ENCODE data around the gene IFT88.

The IFT88 gene

DNA sequence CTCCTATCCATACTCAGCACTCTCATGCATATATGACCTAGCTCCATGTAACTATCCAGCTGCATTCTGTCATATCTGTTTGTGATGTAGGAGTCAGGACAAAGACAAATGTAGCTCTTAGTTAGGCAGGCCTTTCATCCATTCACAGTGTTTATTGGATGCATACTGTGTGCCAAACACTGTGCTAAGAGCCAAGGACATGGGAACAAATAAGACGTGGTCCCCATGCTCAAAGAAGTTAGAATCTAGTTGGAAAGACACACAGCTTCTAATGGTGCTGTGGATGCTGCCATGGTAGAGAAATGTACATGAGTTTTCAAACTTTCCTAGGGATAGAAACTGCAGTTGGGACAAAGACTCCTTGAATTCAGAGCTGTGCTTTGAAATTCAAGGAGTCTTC lies 104.8 kb downstream of the IFT88 start:
- no peak overlapping the region for H2AFZ ChIP-seq (ENCODE audit: low read length)
- peaks cover 15% of the 10 kb centered on the region for H3K4me1 ChIP-seq (ENCODE audit: low read length)
- no peak overlapping the region for H3K4me2 ChIP-seq (ENCODE audit: low read depth, low read length)
- no peak overlapping the region for H3K9ac ChIP-seq (ENCODE audit: low read length)
- H3K9me2 ChIP-seq (replicated peaks; ENCODE audit: insufficient read depth, low read length): no peaks in the 10 kb centered on the region
- H4K20me1 ChIP-seq (ENCODE audit: insufficient read depth, low read length): no peaks in the 10 kb centered on the region
- no peak for TF ChIP-seq EZH2 (optimal IDR thresholded peaks at IDR 0.05; ENCODE audit: low read depth, low read length)
- no peak for TF ChIP-seq EZH2phosphoT487 (IDR thresholded peaks at IDR 0.05; ENCODE audit: low read length)
- TF ChIP-seq, protein P1, sequence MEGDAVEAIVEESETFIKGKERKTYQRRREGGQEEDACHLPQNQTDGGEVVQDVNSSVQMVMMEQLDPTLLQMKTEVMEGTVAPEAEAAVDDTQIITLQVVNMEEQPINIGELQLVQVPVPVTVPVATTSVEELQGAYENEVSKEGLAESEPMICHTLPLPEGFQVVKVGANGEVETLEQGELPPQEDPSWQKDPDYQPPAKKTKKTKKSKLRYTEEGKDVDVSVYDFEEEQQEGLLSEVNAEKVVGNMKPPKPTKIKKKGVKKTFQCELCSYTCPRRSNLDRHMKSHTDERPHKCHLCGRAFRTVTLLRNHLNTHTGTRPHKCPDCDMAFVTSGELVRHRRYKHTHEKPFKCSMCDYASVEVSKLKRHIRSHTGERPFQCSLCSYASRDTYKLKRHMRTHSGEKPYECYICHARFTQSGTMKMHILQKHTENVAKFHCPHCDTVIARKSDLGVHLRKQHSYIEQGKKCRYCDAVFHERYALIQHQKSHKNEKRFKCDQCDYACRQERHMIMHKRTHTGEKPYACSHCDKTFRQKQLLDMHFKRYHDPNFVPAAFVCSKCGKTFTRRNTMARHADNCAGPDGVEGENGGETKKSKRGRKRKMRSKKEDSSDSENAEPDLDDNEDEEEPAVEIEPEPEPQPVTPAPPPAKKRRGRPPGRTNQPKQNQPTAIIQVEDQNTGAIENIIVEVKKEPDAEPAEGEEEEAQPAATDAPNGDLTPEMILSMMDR (IDR thresholded peaks at IDR 0.05; ENCODE audit: low read length): no peak
- no peak for DNase-seq
- H3F3A ChIP-seq (ENCODE audit: insufficient read depth, low read length): no peaks in the 10 kb centered on the region
- no peak overlapping the region for H3K27ac ChIP-seq (ENCODE audit: low read length)
- H3K4me3 ChIP-seq (ENCODE audit: low read length): no peak overlapping the region
- no peaks in the 10 kb centered on the region for H3K27me3 ChIP-seq (replicated peaks; ENCODE audit: insufficient read depth, low read length)
- H3K36me3 ChIP-seq (replicated peaks; ENCODE audit: insufficient read depth, low read length): no peaks in the 10 kb centered on the region
- no peaks in the 10 kb centered on the region for H3K79me2 ChIP-seq (ENCODE audit: low read length)
- H3K9me3 ChIP-seq (replicated peaks; ENCODE audit: insufficient read depth, low read length): no peaks in the 10 kb centered on the region

DNA sequence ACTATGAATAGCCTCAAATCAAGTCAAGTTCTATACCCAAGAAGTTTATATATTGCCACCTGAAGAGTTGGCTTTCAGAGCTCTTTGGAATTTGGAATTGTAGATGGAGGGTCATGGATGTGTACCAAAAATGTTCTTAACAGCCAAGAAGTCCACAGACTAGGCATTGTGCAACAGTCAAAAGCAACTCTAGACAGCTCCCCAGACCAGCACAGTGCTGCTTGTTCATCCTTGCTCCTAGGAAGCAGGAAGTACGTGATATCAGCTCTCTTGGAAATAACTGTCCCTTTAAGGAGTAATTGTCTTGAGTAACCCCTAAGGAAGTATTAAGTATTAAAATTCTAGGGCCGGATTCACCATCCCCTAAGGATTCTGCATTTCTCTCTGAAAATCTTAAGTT lies 105.8 kb downstream of the IFT88 start:
- H3K9ac ChIP-seq (ENCODE audit: low read length): no peak overlapping the region
- no peaks in the 10 kb centered on the region for H3F3A ChIP-seq (ENCODE audit: insufficient read depth, low read length)
- H3K4me1 ChIP-seq (ENCODE audit: low read length): peaks cover 13% of the 10 kb centered on the region
- no peak overlapping the region for H3K4me3 ChIP-seq (ENCODE audit: low read length)
- no peaks in the 10 kb centered on the region for H3K27me3 ChIP-seq (replicated peaks; ENCODE audit: insufficient read depth, low read length)
- no peaks in the 10 kb centered on the region for H4K20me1 ChIP-seq (ENCODE audit: insufficient read depth, low read length)
- no peak overlapping the region for H3K27ac ChIP-seq (ENCODE audit: low read length)
- no peaks in the 10 kb centered on the region for H3K9me2 ChIP-seq (replicated peaks; ENCODE audit: insufficient read depth, low read length)
- H3K4me2 ChIP-seq (ENCODE audit: low read depth, low read length): no peak overlapping the region
- no peak overlapping the region for H2AFZ ChIP-seq (ENCODE audit: low read length)
- no peaks in the 10 kb centered on the region for H3K36me3 ChIP-seq (replicated peaks; ENCODE audit: insufficient read depth, low read length)
- H3K9me3 ChIP-seq (replicated peaks; ENCODE audit: insufficient read depth, low read length): no peaks in the 10 kb centered on the region
- H3K79me2 ChIP-seq (ENCODE audit: low read length): no peaks in the 10 kb centered on the region
- no peak for DNase-seq
- TF ChIP-seq, protein P1 (IDR thresholded peaks at IDR 0.05; ENCODE audit: low read length): no peak
- no peak for TF ChIP-seq EZH2phosphoT487 (IDR thresholded peaks at IDR 0.05; ENCODE audit: low read length)
- TF ChIP-seq EZH2 (optimal IDR thresholded peaks at IDR 0.05; ENCODE audit: low read depth, low read length): no peak

DNA sequence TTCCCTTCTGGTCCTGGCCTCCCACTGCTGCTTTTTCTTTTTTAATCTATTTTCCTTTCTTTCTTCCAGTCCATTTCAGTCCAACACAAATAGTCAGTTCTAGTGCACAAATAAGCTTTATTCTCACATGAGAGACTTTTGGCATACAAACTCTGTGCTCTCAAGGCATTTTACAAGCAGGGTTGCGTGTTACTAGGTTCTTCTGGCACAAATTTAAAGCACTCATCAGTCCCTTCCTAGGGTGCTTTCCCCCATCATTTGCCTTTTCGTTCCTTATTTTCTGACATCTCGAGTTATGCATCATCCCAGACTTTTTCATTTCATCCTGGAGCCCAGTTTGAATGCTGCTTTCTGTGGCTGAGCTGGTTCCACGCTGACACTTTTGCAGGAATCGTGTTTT lies 106.8 kb downstream of the IFT88 start:
- TF ChIP-seq EZH2 (optimal IDR thresholded peaks at IDR 0.05; ENCODE audit: low read depth, low read length) (no peak), EZH2phosphoT487 (IDR thresholded peaks at IDR 0.05; ENCODE audit: low read length) (no peak)
- TF ChIP-seq, protein P1 (IDR thresholded peaks at IDR 0.05; ENCODE audit: low read length): no peak
- no peak for DNase-seq

More for the DNA sequence above, 106.8 kb downstream of the IFT88 start:
- H3K27ac ChIP-seq (ENCODE audit: low read length): no peak overlapping the region
- H3K27me3 ChIP-seq (replicated peaks; ENCODE audit: insufficient read depth, low read length): no peaks in the 10 kb centered on the region
- H3F3A ChIP-seq (ENCODE audit: insufficient read depth, low read length): no peaks in the 10 kb centered on the region
- H3K9me2 ChIP-seq (replicated peaks; ENCODE audit: insufficient read depth, low read length): no peaks in the 10 kb centered on the region
- H3K36me3 ChIP-seq (replicated peaks; ENCODE audit: insufficient read depth, low read length): no peaks in the 10 kb centered on the region
- peaks cover 4% of the 10 kb centered on the region for H3K4me1 ChIP-seq (ENCODE audit: low read length)
- no peak overlapping the region for H3K4me3 ChIP-seq (ENCODE audit: low read length)
- H4K20me1 ChIP-seq (ENCODE audit: insufficient read depth, low read length): no peaks in the 10 kb centered on the region
- H3K9ac ChIP-seq (ENCODE audit: low read length): no peak overlapping the region
- no peaks in the 10 kb centered on the region for H3K9me3 ChIP-seq (replicated peaks; ENCODE audit: insufficient read depth, low read length)
- H3K79me2 ChIP-seq (ENCODE audit: low read length): no peaks in the 10 kb centered on the region
- no peak overlapping the region for H3K4me2 ChIP-seq (ENCODE audit: low read depth, low read length)
- no peak overlapping the region for H2AFZ ChIP-seq (ENCODE audit: low read length)

Data from MM.1S (cell line).